Left cardiac atrium (tissue), 4 donors: ENCODE data around the gene XPR1. TPM values are rescaled to one million over a fixed set of nuclear protein-coding genes. Genes with fewer than 3 reads are reported as not detected.
"Not testable (repeated sequence)": the region's sequence is repeated elsewhere in the genome, so short reads cannot be mapped to it uniquely, and the experiment has no call there.

Experiments used
- ATAC-seq, 2 donors: fragments of 200-7000 bp; cut with Tn5 transposase; one replicate each; pipeline ENCODE4 v1.9.1; 2020; ENCODE audit warnings: mild to moderate bottlenecking in 2 of 2, moderate library complexity in 2 of 2
- DNase-seq: peaks from one replicate; pipeline ENCODE4 v3.0.0-alpha.2; 2020
- intact Hi-C, 2 donors: fragments of 100-400 bp; cut with DNase I; formaldehyde crosslinking; loops; one replicate each; pipeline versions ENCODE4 v1.14.1 to v1.15.1; 2022 to 2023
- total RNA-seq, 2 donors: library from RNA; stranded (reverse); fragmentation: NEBNext Ultra II Directional; extraction: Animal tissue kit (Norgen Biotek cat#: 25700); gene quantifications; one replicate each; pipeline ENCODE4 v1.2.1, GENCODE V29; 2021
- donor health status: DM: no; HTN: yes; CAD: no.
- donor health status: DM: no; HTN: yes; CAD: no; lungs with severe emphysema.
- donor health status: DM: yes; HTN: yes; CAD: no.
- donor health status: Dilated cardiomyopathy.

Gene XPR1
- total RNA-seq, 2 donors from 2014 or later = 20.5 to 25.4 TPM

DNA sequence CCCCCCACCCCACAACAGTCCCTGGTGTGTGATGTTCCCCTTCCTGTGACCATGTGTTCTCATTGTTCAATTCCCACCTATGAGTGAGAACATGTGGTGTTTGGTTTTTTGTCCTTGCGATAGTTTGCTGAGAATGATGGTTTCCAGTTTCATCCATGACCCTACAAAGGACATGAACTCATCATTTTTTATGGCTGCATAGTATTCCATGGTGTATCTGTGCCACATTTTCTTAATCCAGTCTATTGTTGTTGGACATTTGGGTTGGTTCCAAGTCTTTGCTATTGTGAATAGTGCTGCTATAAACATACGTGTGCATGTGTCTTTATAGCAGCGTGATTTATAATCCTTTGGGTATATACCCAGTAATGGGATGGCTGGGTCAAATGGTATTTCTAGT is 51.3 kb downstream of the XPR1 start:
- DNase-seq, ATAC-seq, intact Hi-C loops: not testable (repeated sequence)

DNA sequence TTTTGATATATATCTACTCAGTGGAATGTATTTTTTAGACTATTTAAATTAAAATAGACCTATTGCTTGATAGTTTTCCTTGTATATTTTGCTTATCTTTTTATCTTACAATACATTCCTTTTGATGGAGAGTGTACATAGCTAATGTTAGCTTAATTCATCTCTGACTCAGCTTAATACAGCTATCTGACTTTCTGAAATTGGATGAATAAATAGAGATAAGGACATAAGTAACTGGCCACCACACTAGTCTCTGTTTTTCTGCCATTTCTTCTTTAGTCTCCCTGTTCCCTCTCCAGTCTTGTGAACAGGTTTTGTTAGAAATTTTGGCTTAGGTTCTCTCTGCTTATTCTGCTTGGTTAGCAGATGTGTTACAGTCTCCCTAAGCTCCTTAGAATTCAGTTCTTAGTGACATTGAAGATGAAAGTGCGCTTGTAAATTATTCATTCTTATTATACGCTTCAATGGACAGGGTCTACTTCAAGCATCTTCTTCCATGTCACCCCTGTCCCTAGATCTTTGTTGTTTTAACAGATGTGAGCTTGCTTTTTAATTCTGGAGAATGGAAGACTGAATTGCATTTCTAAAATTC is 59.6 kb downstream of the XPR1 start:
- intact Hi-C loops = no loop called here
- DNase-seq = no peak
- ATAC-seq = no peak

DNA sequence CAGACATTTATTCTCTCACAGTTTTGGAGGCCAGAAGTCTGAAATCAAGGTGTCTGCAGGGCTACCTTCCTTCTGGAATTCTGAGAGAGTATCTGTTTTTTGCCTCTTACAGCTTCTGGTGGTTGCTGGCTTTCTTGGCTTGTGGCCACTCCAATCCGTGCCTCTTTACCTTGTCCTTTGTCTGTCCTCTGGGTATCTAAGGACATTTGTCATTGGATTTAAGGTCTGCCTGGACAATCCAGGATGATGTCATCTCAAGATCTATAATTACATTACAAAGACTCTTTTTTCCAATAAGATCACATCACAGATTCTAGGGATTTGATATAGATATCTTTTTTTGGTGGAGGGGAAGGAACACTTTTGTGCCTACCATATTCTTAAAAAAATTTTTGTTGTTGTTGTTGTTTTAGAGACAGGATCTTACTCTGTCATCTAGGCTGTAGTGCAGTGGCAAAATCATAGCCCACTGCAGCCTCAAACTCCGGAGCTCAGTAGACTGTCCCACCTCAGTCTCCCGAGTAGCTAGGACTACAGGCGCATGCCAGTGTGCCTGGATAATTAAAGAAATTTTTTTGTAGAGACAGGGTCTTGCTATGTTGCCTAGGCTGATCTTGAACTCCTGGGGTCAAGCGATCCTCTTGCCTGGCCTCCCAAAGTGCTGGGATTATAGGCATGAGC is 61.9 kb downstream of the XPR1 start:
- DNase-seq (no peak), ATAC-seq (no peak)
- intact Hi-C loops = no loop called here

DNA sequence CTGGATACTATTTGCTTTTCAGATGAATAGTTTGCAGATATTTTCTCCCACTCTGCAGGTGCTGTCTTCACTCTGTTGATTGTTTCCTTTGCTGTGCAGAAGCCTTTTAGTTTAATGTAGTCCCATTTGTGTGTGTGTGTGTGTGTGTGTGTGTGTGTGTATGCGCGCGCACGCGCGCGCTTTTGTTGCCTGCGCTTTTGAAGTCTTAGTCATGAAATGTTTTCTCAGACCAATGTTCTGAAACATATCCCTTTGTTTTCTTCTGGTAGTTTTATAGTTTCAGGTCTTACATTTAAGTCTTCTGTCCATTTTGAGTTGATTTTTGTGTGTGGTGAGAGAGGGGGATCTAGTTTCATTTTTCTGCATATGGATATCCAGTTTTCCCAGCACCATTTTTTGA is 63.5 kb downstream of the XPR1 start:
- DNase-seq = no peak
- no peak for ATAC-seq
- intact Hi-C loops = no loop called here

DNA sequence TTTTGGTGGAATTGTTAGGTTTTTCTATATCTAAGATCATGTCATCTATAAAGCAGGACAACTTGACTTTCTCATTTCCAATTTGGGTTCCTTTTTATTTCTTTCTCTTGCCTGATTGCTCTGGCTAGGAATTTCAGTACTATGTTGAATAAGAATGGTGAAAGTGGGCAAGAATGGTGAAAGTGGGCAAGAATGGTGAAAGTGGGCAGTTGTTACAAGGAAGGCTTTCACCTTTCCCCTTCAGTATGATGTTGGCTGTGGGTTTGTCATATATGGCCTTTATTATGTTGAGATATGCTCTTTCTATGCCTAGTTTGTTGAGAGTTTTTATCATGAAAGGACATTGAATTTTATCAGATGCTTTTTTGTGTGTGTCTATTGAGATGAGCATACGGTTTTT is 64.5 kb downstream of the XPR1 start:
- intact Hi-C loops = no loop called here
- no peak for ATAC-seq
- DNase-seq = no peak

DNA sequence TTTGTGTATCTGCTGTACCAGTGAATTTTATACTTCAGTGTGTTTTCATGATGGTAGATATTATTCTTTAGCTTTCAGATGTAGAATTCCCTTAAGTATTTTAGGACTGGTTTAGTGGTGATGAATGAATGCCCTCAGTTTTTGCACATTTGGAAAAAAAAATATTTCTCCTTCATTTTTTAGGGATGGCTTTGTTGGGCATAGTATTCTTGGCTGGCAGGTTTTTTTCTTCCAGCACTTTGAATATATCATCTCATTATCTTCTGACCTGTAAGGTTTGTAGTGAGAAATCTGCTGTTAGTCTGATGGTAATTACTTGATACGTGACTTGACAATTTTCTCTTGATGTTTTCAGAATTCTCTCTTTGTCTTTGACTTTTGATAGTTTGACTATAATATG is 66.8 kb downstream of the XPR1 start:
- no peak for ATAC-seq

DNA sequence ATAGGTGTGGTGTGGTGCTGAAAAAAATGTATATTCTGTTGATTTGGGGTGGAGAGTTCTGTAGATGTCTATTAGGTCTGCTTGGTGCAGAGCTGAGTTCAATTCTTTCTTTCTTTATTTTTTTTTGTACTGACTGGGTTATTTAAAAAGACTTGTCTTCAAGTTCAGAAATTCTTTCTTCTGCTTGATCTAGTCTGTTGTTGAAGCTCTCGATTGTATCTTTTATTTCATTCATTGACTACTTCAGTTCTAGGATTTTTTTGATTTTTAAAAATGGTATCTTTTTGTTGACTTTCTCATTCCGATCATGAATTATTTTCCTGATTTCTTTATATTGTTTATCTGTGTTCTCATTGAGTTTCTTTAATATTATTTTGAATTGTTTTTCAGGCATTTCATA is 70.6 kb downstream of the XPR1 start:
- DNase-seq, ATAC-seq, intact Hi-C loops: not testable (repeated sequence)

More for the DNA sequence above, 66.8 kb downstream of the XPR1 start:
- intact Hi-C loops = no loop called here
- no peak for DNase-seq

DNA sequence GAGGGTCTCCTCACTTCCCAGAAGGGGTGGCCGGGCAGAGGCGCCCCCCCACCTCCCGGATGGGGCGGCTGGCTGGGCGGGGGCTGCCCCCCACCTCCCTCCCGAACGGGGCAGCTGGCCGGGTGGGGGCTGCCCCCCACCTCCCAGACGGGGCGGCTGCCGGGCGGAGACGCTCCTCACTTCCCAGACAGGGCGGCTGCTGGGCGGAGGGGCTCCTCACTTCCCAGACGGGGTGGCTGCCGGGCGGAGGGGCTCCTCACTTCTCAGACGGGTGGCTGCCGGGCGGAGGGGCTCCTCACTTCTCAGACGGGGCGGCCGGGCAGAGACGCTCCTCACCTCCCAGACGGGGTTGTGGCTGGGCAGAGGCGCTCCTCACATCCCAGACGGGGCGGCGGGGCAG is 78.9 kb downstream of the XPR1 start:
- ATAC-seq, intact Hi-C loops, DNase-seq: not testable (repeated sequence)

DNA sequence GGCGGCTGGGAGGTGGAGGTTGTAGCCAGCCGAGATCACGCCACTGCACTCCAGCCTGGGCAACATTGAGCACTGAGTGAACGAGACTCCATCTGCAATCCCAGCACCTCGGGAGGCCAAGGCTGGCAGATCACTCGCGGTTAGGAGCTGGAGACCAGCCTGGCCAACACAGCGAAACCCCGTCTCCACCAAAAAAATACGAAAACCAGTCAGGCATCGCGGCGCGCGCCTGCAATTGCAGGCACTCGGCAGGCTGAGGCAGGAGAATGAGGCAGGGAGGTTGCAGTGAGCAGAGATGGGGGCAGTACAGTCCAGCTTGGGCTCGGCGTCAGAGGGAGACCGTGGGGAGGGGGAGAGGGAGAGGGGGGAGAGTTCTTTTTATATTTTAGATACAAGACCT is 79.4 kb downstream of the XPR1 start:
- ATAC-seq, DNase-seq, intact Hi-C loops: not testable (repeated sequence)

DNA sequence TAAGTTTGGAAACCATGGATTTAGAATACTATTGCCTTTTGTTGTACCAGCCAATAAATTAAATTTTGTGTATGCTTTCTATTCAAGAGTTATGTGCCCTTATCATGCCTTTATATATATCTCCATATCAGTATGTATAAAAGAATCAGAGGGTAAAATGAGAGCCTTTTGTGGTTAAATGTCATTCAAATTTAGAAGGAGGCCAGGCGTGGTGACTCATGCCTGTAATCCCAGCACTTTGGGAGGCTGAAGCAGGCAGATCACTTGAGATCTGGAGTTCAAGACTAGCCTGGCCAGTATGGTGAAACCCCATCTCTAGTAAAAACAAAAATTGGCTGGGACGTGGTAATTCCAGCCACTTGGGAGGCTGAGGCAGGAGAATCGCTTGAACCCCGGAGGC is 88.9 kb downstream of the XPR1 start:
- intact Hi-C loops = no loop called here
- no peak for DNase-seq
- ATAC-seq = no peak

DNA sequence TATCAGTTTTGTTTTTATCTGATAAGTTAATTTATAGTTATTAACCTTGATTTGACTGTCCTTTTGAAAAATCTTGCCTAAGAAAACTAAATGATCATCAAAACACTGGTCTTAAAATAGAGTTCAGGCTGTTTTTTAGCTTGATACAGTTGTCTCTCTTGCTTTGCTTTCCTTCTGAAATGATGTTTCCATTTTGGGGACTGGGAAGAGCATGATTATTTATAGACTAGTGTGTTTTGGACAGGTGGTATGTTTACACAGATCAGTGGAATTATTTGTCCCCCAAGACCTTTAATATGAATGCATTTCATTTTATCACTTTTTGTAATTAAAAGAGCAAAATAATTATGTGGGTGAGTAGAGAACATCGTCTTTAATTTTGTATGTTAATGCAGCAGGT is 90.8 kb downstream of the XPR1 start:
- DNase-seq (no peak), ATAC-seq (no peak)
- intact Hi-C loops = no loop called here

DNA sequence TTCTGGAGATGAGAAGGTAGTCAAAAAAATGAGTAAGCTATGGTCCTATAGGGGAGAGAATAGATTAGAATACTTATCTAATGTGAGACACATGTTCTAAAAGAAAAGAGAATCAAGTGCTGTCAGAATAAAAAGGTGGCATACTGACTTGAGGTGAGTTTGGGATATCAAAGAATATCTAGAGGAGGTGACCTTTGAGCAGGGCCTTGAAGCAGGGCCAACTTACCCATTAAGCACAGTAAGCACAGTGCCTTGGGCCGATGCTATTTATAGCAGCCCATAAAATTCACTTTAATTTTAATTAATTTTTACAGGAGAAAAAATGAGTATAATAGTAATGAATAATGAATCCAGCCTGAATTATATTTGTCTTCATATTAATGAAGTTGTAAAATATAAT is 92.2 kb downstream of the XPR1 start:
- DNase-seq (no peak), ATAC-seq (no peak)
- intact Hi-C loops = no loop called here

DNA sequence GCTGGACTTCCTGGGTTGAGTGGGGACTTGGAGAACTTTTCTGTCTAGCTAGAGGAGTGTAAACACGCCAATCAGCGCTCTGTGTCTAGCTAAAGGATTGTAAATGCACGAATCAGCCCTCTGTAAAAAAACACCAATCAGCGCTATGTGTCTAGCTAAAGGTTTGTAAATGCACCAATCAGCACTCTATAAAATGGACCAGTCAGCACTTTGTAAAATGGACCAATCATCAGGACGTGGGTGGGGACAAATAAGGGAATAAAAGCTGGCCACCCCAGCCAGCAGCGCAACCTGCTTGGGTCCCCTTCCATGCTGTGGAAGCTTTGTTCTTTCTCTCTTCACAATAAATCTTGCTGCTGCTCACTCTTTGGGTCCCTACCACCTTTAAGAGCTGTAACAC is 94.2 kb downstream of the XPR1 start:
- ATAC-seq, DNase-seq, intact Hi-C loops: not testable (repeated sequence)

DNA sequence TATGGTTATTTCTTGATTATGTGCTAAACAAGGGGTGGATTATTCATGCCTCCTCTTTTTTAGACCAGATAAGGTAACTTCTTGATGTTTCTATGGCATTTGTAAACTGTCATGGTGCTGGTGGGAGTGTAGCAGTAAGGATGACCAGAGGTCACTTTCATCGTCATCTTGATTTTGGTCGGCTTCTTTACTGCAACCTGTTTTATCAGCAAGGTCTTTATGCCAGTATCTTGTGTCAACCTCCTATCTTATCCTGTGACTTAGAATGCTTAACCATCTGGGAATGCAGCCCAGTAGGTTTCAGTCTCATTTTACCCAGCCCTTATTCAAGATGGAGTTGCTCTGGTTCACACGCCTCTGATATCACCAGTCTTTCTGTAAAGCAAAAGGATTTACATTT is 95.9 kb downstream of the XPR1 start:
- DNase-seq, ATAC-seq, intact Hi-C loops: not testable (repeated sequence)

DNA sequence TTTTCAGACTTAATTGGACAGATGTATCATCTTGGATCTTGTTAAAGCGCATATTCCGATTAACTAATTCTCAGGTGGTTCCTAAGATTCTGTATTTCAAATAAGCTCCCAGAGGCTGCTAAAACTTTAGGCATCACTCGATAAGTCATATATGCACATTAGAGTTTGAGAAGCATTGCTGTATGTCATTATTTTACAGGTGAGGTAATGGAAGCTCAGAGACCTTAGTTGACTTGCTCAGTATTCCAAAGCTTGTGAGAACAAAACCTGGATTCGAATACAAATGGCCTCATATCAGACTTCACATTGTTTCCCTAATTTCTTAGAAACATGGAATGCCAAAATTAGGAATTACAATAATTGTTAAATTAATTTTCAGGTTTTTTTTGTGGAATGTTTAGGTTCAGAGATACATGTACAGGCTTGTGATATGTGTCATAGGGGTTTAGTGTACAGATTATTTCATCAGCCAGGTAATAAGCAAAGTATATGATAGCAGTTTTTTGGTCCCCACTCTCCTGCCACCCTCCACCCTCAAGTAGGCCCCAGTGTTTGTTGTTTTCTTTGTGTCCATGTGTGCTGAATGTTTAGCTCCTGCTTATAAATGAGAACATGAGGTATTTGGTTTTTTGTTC is 96.8 kb downstream of the XPR1 start:
- no peak for DNase-seq
- ATAC-seq = no peak
- intact Hi-C loops = no loop called here

DNA sequence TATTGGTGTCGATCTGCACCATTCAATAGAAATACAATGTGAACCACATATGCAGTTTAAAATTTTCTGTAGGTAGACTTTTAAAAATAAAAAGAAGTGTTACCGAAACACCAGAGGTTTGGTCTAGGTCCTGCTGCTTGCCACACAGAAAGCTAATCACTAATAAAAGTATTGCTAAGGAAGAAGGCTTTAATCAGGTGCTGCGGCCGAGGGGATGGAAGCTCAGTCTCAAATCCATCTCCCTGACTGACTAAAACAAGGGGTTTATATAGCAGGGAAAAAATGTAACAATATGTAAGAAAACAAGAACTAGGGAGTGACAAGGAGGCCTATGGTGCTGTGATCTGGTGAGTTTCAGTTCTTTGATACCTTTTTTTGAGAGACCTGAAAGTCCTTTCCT is 99.3 kb downstream of the XPR1 start:
- ATAC-seq (no peak), DNase-seq (no peak)
- intact Hi-C loops = no loop called here

DNA sequence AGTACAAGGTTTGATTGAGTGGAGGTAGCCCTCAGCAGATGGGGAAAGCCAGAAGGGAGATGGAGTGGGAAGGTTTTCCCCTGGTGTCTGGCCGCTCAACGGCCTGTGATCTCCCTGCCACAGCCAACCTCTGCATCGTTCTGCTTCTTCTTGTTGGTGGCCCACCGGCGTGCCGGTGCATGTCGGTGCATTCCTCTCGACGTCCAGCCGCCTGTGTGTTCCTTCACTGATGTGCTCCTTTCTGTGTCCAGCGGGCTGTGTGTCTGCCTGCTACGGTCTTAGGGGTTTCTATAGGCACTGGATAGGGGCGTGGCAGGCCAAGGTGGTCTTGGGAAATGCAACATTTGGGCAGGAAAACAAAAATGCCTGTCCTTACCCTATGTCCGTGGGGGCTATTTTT is 101.0 kb downstream of the XPR1 start:
- intact Hi-C loops = no loop called here
- DNase-seq = no peak
- ATAC-seq = no peak

DNA sequence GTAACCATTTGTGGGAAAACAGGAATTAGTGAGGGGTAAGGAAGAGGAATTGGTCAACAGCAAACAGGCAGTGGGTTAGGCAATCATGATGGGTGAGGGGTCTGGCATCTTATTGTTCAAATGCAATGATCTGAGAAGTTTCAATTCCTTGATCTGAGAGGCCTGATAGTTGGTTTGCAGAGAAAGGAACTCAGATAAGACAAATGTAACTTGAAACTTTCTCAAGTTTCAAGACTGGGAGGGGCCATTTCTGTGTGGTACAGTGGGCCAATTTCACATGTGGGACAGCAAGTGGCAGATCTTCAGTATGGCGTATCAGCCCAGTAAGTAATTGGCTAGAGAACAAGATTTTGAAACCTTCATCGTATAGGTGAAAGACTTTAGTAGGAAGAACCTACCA is 102.5 kb downstream of the XPR1 start:
- DNase-seq = no peak
- no peak for ATAC-seq
- intact Hi-C loops = no loop called here

DNA sequence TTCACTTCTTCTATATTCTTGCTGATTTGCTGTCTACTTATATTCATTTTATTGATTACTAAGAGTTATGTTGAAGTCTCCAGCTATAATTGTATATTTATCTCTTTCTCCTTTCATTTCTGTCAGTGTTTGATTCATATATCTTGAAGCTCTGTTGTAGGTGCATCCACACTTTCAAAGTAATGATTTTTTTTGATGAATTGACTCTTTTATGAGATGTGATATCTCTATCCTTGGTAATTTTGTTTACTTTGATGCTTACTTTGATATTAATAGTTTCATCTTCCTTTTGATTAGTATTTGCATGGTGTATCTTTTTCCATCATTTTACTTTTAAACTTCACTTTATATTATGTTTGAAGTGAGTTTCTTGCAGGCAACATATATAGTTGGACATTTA is 110.8 kb downstream of the XPR1 start:
- no peak for ATAC-seq
- DNase-seq = no peak
- intact Hi-C loops = no loop called here

DNA sequence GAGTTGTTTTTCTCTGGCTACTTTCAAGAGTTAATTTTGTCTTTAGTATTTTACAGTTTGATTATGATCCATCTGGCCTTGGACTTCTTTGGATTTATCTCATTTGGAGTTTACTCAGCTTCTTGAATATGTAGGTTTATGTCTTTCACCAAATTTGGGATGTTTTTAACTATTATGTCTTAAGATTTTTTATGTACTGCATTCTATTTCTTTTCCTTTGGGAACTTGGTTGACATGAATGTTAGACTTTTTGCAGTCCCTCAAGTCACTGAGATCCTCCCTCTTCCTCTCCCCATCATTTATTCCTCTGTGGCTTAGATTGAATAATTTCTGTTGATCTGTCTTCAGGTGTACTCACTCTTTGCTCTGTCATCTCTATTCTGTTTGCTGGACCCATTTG is 112.0 kb downstream of the XPR1 start:
- intact Hi-C loops = no loop called here
- no peak for DNase-seq
- no peak for ATAC-seq

DNA sequence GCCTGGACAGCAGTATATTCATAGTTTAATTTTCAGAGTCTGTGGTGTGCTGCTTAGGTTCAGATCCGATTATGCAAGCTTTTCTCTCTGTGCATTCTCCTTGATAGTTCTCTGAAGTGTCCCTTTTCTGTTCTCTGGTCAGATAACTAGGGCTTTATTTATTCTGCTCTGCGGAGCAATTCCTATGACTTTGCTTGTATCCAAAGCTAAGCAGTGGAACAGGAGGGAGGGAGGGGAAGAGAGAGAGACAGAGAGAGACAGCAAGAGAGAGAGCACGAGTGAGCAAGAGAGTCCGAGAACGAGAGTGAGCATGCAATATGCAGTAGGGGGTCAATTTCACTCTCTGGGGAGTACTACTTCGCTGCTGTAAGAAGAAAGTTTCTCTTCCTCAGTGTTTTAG is 113.3 kb downstream of the XPR1 start:
- ATAC-seq (no peak), DNase-seq (no peak)
- intact Hi-C loops = no loop called here
